Transverse colon (tissue), 4 donors: ENCODE results near the gene IFIT5. TPM values are rescaled to one million over a fixed set of nuclear protein-coding genes. Genes with fewer than 3 reads are reported as not detected.

ENCODE experiments used
- DNase-seq: peaks from one replicate; pipeline ENCODE4 v3.0.0-alpha.2; 2019
- H3K27ac ChIP-seq, 4 donors: fragments of 200-600 bp; sonication (generic); 2 replicates each; pipeline ENCODE4 v1.5.1; 2016 to 2018; ENCODE audit warnings: inconsistent platforms in 4 of 4
- H3K27me3 ChIP-seq: fragments of 200-600 bp; sonication (generic); 2 replicates; pipeline ENCODE4 v1.5.1; 2017; ENCODE audit warnings: inconsistent platforms
- H3K36me3 ChIP-seq, 4 donors: fragments of 200-600 bp; sonication (generic); 2 replicates each; pipeline ENCODE4 v1.5.1; 2017 to 2019; ENCODE audit warnings: inconsistent platforms in 4 of 4
- H3K4me1 ChIP-seq, 4 donors: fragments of 200-600 bp; sonication (generic); 2 replicates each; pipeline ENCODE4 v1.5.1; 2017 to 2020; ENCODE audit warnings: inconsistent platforms in 4 of 4
- H3K4me3 ChIP-seq, 4 donors: fragments of 200-600 bp; sonication (generic); 1 replicate in 1 of 4; 2 replicates in 3 of 4; pipeline versions ENCODE4 v1.5.1 to v1.6.1; 2017 to 2019; ENCODE audit warnings: inconsistent platforms in 4 of 4
- H3K9me3 ChIP-seq, 2 donors: fragments of 200-600 bp; sonication (generic); 2 replicates each; pipeline ENCODE4 v1.5.1; 2017 to 2019; ENCODE audit warnings: inconsistent platforms in 2 of 2
- EP300 ChIP-seq: sonication (generic); formaldehyde crosslinking; IDR thresholded peaks from one replicate; pipeline ENCODE4 v1.6.1; 2017; ENCODE audit warnings: antibody characterized with exemption, low read depth
- POLR2A ChIP-seq: fragments of 450-650 bp; IDR thresholded peaks from one replicate; pipeline ENCODE4 v1.6.1; 2016; ENCODE audit warnings: antibody characterized with exemption, mild to moderate bottlenecking, moderate library complexity
- POLR2AphosphoS5 ChIP-seq, 3 donors: sonication (generic); formaldehyde crosslinking; IDR thresholded peaks; one replicate each; pipeline ENCODE4 v1.6.1; 2016; ENCODE audit warnings: antibody characterized with exemption in 3 of 3
- WGBS, 2 donors: methylation state at CpG; one replicate each; pipeline ENCODE4 v1.1.5; 2018; ENCODE audit warnings: low coverage in 1 of 2; 5-methylcytosine and 5-hydroxymethylcytosine counted together
- in situ Hi-C, 4 donors: fragments of 200-750 bp; cut with MboI; loops; one replicate each; pipeline versions ENCODE4 v1.15.0 to v1.15.1; 2017; ENCODE audit warnings: low sequenced_read_pairs in 3 of 4, low pct_ligation_motif_present in 1 of 4, low pct_unique_long_range_greater_than_20kb in 1 of 4
- intact Hi-C: fragments of 100-400 bp; cut with DNase I; formaldehyde crosslinking; loops from one replicate; pipeline ENCODE4 v1.15.1; 2023; ENCODE audit warnings: low total_unique reads
- total RNA-seq, 4 donors: library from RNA; depleted of rRNA; stranded (reverse); fragments of >200 nt; gene quantifications; one replicate each; pipeline ENCODE4 v1.1.0, GENCODE V29; 2016
- TF ChIP-seq, protein P1 (sequence below), 5 experiments: fragments of 200-600 bp in 3 of 5; fragments of 450-650 bp in 2 of 5; sonication (generic) in 3 of 5; IDR thresholded peaks; 1 replicate in 2 of 5; 2 replicates in 3 of 5; pipeline ENCODE4 v1.5.1; 2016 to 2017; ENCODE audit warnings: antibody characterized with exemption in 5 of 5, inconsistent platforms in 3 of 5, mild to moderate bottlenecking in 2 of 5, moderate library complexity in 1 of 5

Gene IFIT5
- total RNA-seq, 4 donors from 2014 or later, result 1.5 to 12.5 (median 11.2) TPM

DNA sequence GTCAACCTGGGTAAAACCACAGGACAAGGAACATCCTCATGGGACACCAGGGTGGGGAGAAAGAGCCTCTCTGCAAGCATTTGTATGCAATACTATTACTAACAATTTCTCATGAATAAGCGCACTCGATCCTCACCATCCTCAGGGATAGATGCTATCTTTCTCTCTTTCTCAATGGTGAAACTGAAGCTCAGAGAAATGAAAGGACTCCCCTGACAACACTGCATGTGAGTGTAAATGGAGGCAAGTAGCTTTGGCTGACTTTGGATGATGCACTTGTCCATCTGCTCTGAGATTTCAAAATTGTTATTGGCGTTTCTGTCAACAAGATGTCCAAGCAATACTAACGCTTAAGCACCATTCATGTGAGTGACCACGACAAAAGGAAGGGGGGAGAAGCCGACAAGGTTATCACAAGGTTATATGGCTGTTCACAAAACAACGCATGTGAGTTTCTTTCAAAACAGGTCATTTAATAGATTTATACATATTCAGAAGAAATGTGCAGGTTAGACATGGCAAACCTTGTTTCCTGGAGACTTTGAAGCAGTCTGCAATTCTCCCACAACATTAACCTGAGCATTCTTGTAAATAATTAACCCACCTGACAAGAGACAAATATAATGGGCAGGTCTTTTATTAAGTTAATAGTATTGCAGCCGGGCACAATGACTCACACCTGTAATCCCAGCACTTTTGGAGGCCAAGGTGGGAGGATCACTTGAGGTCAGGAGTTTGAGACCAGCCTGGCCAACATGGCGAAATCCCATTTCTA lies 54.0 kb downstream of the IFIT5 start:
- in situ Hi-C loops (no loop called here), intact Hi-C loops (no loop called here)
- Histone ChIP-seq H3K36me3 (no peaks in the 10 kb centered on the region), H3K4me1 (no peaks in the 10 kb centered on the region), H3K9me3 (no peaks in the 10 kb centered on the region), H3K27me3 (no peaks in the 10 kb centered on the region), H3K27ac (no peak overlapping the region), H3K4me3 (no peak overlapping the region)
- no peak for DNase-seq
- 52 to 84% methylated on average over 3 to 9 of the region's 9 CpGs for WGBS, 2 donors
- no peak for TF ChIP-seq EP300
- TF ChIP-seq POLR2A, result no peak
- TF ChIP-seq POLR2AphosphoS5 (IDR thresholded peaks at IDR 0.05), result no peak
- TF ChIP-seq, protein P1, sequence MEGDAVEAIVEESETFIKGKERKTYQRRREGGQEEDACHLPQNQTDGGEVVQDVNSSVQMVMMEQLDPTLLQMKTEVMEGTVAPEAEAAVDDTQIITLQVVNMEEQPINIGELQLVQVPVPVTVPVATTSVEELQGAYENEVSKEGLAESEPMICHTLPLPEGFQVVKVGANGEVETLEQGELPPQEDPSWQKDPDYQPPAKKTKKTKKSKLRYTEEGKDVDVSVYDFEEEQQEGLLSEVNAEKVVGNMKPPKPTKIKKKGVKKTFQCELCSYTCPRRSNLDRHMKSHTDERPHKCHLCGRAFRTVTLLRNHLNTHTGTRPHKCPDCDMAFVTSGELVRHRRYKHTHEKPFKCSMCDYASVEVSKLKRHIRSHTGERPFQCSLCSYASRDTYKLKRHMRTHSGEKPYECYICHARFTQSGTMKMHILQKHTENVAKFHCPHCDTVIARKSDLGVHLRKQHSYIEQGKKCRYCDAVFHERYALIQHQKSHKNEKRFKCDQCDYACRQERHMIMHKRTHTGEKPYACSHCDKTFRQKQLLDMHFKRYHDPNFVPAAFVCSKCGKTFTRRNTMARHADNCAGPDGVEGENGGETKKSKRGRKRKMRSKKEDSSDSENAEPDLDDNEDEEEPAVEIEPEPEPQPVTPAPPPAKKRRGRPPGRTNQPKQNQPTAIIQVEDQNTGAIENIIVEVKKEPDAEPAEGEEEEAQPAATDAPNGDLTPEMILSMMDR (IDR thresholded peaks at IDR 0.05), result no peak

DNA sequence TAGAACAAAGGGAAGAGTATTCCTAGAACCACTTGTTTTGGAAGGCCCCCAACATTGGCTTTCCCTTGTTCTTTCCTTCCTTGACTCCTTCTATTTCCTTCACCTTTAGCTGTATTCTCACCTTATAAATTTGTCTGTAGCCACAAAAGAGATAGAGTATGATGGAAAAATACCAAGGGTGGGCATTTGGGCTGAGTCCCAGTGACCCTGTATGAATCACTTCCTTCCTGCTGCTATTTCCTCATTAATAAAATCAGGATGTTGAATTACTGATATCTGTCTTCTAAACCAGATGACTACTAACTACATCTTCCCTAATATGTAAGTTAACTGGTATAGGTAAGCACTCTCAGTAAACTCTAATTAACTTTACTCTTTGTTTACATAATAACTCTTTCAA lies 55.1 kb downstream of the IFIT5 start:
- in situ Hi-C loops, result no loop called here

More for the DNA sequence above, 55.1 kb downstream of the IFIT5 start:
- Histone ChIP-seq H3K4me1 (no peaks in the 10 kb centered on the region), H3K27me3 (no peaks in the 10 kb centered on the region), H3K36me3 (no peaks in the 10 kb centered on the region), H3K9me3 (no peaks in the 10 kb centered on the region), H3K27ac (no peak overlapping the region), H3K4me3 (no peak overlapping the region)
- intact Hi-C loops, result no loop called here
- DNase-seq, result no peak
- TF ChIP-seq EP300 (no peak), POLR2AphosphoS5 (IDR thresholded peaks at IDR 0.05) (no peak), POLR2A (no peak)
- TF ChIP-seq, protein P1 (IDR thresholded peaks at IDR 0.05), result no peak

Other genes starting within 250 kb of the IFIT5 start
- gene CH25H, start 207.3 kb upstream of the IFIT5 start, total RNA-seq, result 1 to 10 TPM in 2 of 4 donors, not detected in 2; 1.1 to 2.1 TPM
- 10 to 100 TPM in 3 of 4 donors, 1 to 10 TPM in 1; 3.6 to 23.8 (median 12.1) TPM for gene LIPA, start 162.8 kb upstream of the IFIT5 start, total RNA-seq
- 1 to 10 TPM in 2 of 4 donors, under 1 TPM in 2; 0.20 to 7.0 (median 2.3) TPM for gene IFIT2, start 112.5 kb upstream of the IFIT5 start, total RNA-seq
- gene IFIT3, start 86.6 kb upstream of the IFIT5 start, total RNA-seq, result 1 to 10 TPM in 2 of 4 donors, under 1 TPM in 1, not detected in 1; 0.20 to 7.8 (median 5.1) TPM
- not detected for gene IFIT1B, start 36.5 kb upstream of the IFIT5 start, total RNA-seq
- gene IFIT1, start 21.9 kb upstream of the IFIT5 start, total RNA-seq, result 10 to 100 TPM in 2 of 4 donors, 1 to 10 TPM in 2; 1.1 to 18.5 (median 9.4) TPM
- gene SLC16A12, start 121.0 kb downstream of the IFIT5 start, total RNA-seq, result 1 to 10 TPM in 1 of 4 donors, under 1 TPM in 2, not detected in 1; 0.27 to 7.6 (median 0.48) TPM
- 10 to 100 TPM in 3 of 4 donors, 1 to 10 TPM in 1; 4.6 to 51.6 (median 36.1) TPM for gene PANK1, start 230.7 kb downstream of the IFIT5 start, total RNA-seq